ENCODE results near the gene TANK. TPM values are rescaled to one million over a fixed set of nuclear protein-coding genes. Genes with fewer than 3 reads are reported as not detected.
A peak's percentile ranks its signal among the peaks of the same experiment; 100 is the strongest.
"Not testable (repeated sequence)": the region's sequence is repeated elsewhere in the genome, so short reads cannot be mapped to it uniquely, and the experiment has no call there.

The TANK gene
- polyA plus RNA-seq, 3 donors, result 72.7 to 91.7 (median 73.5) TPM

- Mint-ChIP-seq H3K36me3 (peaks cover 2 to 4% of the 10 kb centered on the region in 2 donors), H3K27ac (no peak overlapping the region), H3K4me3 (peak overlapping the region; percentile 85 to 90), H3K4me1 (peaks cover 20% of the 10 kb centered on the region), H3K27me3 (ENCODE audit: low read depth in 3 of 3) (peaks cover 9 to 42% (median 17%) of the 10 kb centered on the region in 3 donors), H3K9me3 (peaks cover 0 to 7% (median 1%) of the 10 kb centered on the region in 7 donors)
- H3K4me2 ChIP-seq (replicated peaks; ENCODE audit: extremely low read depth, low read length, poor library complexity, severe bottlenecking), result peak overlapping the region; percentile 72
- no peaks in the 10 kb centered on the region for H3K9me3 ChIP-seq (replicated peaks in 1 of 2; ENCODE audit: control insufficient read depth in 1 of 2, insufficient read depth in 1 of 2, low read length in 2 of 2)
- TF ChIP-seq CTCF (IDR thresholded peaks at IDR 0.05), result no peak
- intact Hi-C loops (cut with micrococcal nuclease), result no loop called here
- H3K4me1 ChIP-seq (ENCODE audit: control insufficient read depth in 1 of 2, insufficient read depth in 2 of 2, low read length in 2 of 2), result peaks cover 4 to 17% of the 10 kb centered on the region in 2 donors
- DNase-seq, result peak in 1 of 3 donors; percentile 13
- H3K79me2 ChIP-seq (ENCODE audit: insufficient read depth, low read length), result no peaks in the 10 kb centered on the region
- no peaks in the 10 kb centered on the region for H4K20me1 ChIP-seq (ENCODE audit: insufficient read depth, low read length)
- H3K4me3 ChIP-seq (replicated peaks in 1 of 3; ENCODE audit: low read depth in 2 of 3, low read length in 3 of 3), result peak overlapping the region in 1 of 3 experiments; percentile 73
- no CpG with 5 or more reads among the region's 5 CpGs for WGBS (ENCODE audit: insufficient coverage)
- no peak overlapping the region for H3K27ac ChIP-seq (ENCODE audit: low read depth in 1 of 2, low read length in 2 of 2)
- no peak overlapping the region for H3K9ac ChIP-seq (ENCODE audit: insufficient read depth, low read length, poor library complexity, severe bottlenecking)
- peaks cover 38 to 92% of the 10 kb centered on the region in 2 donors for H3K27me3 ChIP-seq (ENCODE audit: control insufficient read depth in 2 of 2, insufficient read depth in 2 of 2, low read length in 2 of 2)
- H3K36me3 ChIP-seq (replicated peaks in 1 of 2; ENCODE audit: control insufficient read depth in 1 of 2, insufficient read depth in 2 of 2, low read length in 2 of 2), result no peaks in the 10 kb centered on the region
- peak overlapping the region; percentile 79 for H2AFZ ChIP-seq (ENCODE audit: insufficient read depth, low read depth, low read length, poor library complexity, severe bottlenecking)
Observed at GRCh38 chr2:161243905-161244304, 83.7 kb downstream of the TANK start.

GRCh38 chr2:161244387-161245260, 84.4 kb downstream of the TANK start:
- Histone ChIP-seq H3K27ac (ENCODE audit: low read depth in 1 of 2, low read length in 2 of 2) (peak overlapping the region in 1 of 2 donors; percentile 9), H3K27me3 (ENCODE audit: control insufficient read depth in 2 of 2, insufficient read depth in 2 of 2, low read length in 2 of 2) (peaks cover 38 to 95% of the 10 kb centered on the region in 2 donors), H2AFZ (ENCODE audit: insufficient read depth, low read depth, low read length, poor library complexity, severe bottlenecking) (peak overlapping the region; percentile 79), H3K4me1 (ENCODE audit: control insufficient read depth in 1 of 2, insufficient read depth in 2 of 2, low read length in 2 of 2) (peaks cover 4 to 14% of the 10 kb centered on the region in 2 donors), H3K4me3 (replicated peaks in 1 of 3; ENCODE audit: low read depth in 2 of 3, low read length in 3 of 3) (peak overlapping the region; percentile 46 to 73 (median 68)), H3K4me2 (replicated peaks; ENCODE audit: extremely low read depth, low read length, poor library complexity, severe bottlenecking) (peak overlapping the region; percentile 72), H3K9ac (ENCODE audit: insufficient read depth, low read length, poor library complexity, severe bottlenecking) (peak overlapping the region; percentile 62)
- H3K79me2 ChIP-seq (ENCODE audit: insufficient read depth, low read length); H4K20me1 ChIP-seq (ENCODE audit: insufficient read depth, low read length); intact Hi-C loops (cut with micrococcal nuclease); H3K36me3 ChIP-seq (replicated peaks in 1 of 2; ENCODE audit: control insufficient read depth in 1 of 2, insufficient read depth in 2 of 2, low read length in 2 of 2); H3K36me3 Mint-ChIP-seq; H3K9me3 Mint-ChIP-seq; H3K9me3 ChIP-seq (replicated peaks in 1 of 2; ENCODE audit: control insufficient read depth in 1 of 2, insufficient read depth in 1 of 2, low read length in 2 of 2): not testable (repeated sequence)
- peak overlapping the region; percentile 85 to 90 for H3K4me3 Mint-ChIP-seq
- H3K27me3 Mint-ChIP-seq (ENCODE audit: low read depth in 3 of 3), result peaks cover 9 to 35% (median 15%) of the 10 kb centered on the region in 3 donors
- WGBS (ENCODE audit: insufficient coverage), result 0% methylated on average over 7 of the region's 53 CpGs
- H3K4me1 Mint-ChIP-seq, result peaks cover 18% of the 10 kb centered on the region
- peak in 1 of 3 donors; percentile 8 for DNase-seq
- H3K27ac Mint-ChIP-seq, result peak overlapping the region in 4 of 7 donors; percentile 4 to 90 (median 50)

Measured in CD14-positive monocyte (primary cell).